GM04504 (cell line): ENCODE results near the gene RPP25.

Experiments
- DNase-seq: peaks from one replicate; pipeline ENCODE4 v3.0.0-alpha.2; 2012; ENCODE audit warnings: low read depth

RPP25 gene

GRCh38 chr15:74956648-74957475, at the start of gene RPP25:
Gene RPP25, minus strand, starts transcription at chr15:74956772. Its CDS starts 189 bp downstream, at chr15:74956583.
- no peak for DNase-seq

- DNase-seq, result no peak
These were observed 45.8 kb upstream of the RPP25 start for GRCh38 chr15:75002398-75002797.

DNA sequence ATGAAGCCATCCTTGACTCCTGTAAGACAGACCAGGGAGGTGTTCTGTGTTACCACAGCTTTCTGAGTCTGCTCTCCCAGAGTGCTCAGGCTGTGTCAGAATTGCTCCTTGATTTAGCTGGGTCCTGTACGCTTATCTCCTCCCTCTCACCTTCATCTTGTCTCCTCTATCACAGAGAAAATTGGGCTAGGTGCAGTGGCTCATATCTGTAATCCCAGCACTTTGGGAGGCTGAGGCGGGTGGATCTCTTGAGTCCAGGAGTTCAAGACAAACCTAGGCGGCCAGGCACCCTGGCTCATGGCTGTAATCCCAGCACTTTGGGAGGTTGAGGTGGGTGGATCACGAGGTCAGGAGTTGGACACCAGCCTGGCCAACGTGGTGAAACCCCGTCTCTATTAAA, 44.7 kb upstream of the RPP25 start:
- no peak for DNase-seq

GRCh38 chr15:74997543-74997942, 41.0 kb upstream of the RPP25 start:
- DNase-seq, result no peak

DNA sequence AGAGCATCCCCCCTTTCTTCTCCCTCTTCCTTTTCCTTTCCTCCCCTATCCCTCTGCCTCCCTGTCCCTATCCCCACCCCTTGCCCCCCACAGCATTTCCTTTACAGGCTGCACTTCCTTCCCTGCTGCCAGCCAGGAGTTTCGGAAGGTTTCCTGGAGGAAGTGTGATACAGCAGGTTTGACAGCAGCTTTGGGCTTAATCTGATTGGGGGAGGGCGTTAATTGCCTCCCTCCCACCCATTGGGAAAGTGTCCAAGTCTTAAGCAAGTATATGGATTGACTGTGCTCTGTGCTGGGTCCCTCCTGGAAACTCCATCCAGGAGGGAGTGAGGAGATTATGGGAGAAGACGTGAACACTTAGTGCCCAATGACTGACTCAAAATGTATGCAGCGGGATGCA, 40.6 kb upstream of the RPP25 start:
- no peak for DNase-seq

DNA sequence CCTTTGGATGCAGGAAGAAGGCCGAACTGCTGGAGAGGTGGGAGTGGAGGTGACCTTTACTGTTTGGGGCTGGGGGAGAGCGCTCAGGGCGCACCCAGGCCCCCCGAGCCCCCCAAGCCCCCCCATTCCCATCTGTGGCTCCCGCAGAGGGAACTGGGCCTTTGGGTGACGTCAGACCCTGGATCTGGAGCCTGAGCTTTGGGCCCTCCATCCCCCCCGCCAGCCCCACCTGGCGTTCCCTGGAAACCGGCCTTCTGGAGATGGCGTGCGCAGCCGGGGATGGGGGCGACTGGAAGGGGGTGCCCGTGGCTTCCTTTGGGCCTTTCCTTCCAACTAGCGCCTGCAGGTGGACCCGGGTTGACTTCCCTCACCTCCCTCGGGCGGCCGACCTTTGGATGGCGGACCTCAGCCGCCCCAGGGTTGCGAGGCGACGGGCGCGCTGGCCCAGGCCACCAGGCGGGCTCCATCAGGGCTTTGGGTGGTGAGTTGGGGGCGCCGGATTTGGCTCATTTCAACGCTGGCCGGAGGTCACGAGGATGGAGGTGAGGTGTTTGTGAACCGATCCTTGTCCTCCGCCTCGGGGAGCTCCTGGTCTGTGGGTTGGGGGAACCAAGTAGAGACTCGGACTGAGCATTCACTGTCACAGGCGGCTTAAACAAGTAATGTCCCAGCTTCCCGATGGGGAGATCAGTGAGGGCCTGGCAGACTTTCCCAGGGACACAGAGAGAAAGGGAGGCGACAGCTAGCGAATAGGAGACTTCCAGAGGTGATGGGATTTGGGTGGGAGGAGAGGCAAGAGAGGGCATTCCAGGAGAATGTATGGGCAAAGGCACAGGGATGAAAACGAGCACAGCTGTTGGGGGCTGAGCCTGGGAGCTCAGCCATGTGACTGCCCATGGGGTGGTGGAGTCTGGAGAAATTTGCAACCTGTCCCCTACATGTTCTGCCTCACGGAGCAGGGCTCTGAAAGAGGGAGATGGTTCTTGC, 39.5 kb upstream of the RPP25 start:
- DNase-seq, result no peak

DNA sequence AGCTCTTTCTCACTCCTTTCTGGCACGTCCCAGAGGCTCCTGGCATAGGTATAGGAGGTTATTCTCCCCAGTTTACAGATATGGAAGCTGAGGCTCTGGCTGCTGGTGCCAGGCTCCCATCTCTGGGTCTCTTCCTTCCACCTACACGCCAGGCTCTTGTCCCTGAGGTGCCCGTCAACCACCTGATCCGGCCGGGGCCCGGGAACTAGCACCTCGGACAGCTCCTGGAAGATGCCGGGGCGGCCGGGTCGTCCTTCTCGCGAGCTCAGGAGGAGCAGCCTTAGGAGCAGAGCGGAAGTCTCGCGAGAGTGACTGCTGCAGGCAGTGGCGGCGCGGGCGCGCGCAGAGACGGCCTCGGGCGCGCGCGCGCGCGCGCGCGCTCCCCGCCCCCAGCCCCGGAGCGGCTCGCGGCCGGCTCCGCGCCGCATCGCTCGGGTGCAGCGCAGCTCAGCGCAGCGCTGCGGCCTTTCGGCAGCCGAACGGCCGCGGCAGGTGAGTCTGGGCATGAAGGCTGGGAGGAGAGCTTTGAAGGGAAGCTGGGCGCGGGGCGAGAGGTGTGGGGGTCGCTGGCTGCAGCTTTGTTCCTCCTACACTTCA, 38.7 kb upstream of the RPP25 start, which contains the start of gene SCAMP5:
Gene SCAMP5 (plus strand): TSS at position 382 of the 597 bp plus-strand sequence. CDS start 16,277 bp downstream, outside the sequence.
- DNase-seq, result peak; percentile 74

GRCh38 chr15:74994685-74995084, 38.1 kb upstream of the RPP25 start:
- no peak for DNase-seq

DNA sequence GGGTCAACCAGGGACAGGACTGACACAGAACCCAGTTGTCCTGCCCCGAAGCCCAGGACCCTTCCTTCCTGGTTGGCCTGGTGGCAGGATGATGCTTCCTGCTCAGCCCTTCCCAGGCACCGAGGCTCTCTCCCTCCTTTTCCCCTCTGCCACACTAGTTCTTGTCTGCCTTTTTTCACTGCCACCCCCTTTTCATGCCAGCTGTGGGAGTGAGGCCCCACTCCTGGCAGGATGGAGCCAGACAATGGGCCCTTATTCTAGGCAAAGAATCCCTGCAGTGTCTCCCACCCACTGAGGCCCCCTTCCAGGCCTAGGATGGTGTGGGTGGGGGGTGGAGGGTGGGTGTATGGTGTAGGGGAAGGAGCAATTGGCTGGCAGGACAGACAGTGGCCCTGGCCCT, 37.7 kb upstream of the RPP25 start:
- DNase-seq, result no peak

DNA sequence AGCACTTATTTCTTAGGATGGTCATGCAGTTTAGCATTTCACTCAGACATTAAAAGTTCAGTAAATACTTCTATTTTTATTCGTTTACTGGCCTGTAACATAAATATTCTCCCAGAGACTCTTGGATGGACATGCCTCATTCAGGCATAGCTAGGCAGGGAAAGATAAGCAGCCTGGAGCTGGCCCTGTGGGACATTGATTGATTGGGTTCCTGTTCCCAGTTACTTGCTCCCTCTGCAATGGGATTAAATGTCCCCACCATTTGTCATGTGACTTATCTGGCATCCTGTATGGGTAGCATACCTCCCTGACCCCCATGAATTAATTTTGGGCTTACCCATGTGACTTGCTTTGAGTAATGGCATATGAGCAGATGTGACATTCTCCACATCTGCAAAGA, 36.0 kb upstream of the RPP25 start:
- no peak for DNase-seq

- no peak for DNase-seq
These were observed 33.0 kb upstream of the RPP25 start for GRCh38 chr15:74989527-74989926.

GRCh38 chr15:74988007-74988800, 31.6 kb upstream of the RPP25 start:
- peak; percentile 3 for DNase-seq

DNA sequence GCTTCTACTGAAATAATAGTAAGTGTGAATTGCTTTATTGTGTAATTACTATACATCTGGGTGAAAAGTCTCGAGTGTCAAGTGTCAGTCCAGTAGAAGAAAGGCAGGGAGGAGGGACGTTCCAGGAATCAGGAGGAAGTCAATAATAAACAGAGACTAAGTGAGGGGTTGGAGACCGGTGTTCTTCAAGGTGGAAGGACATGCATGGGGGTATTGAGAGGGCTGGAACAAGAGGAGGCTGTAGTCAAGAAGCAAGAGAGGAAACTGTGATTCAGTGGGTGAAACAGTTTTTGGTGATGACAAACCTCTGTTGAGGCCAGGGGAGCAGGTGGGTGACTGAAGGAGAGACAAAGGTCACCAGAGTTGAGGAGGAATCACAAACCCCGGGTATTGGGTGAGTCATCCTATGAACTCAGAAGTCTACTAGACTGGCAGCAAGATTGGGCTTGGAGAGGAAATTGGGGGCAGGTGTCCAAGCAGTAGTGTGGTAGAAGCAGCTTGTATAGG, 27.2 kb upstream of the RPP25 start:
- no peak for DNase-seq

DNA sequence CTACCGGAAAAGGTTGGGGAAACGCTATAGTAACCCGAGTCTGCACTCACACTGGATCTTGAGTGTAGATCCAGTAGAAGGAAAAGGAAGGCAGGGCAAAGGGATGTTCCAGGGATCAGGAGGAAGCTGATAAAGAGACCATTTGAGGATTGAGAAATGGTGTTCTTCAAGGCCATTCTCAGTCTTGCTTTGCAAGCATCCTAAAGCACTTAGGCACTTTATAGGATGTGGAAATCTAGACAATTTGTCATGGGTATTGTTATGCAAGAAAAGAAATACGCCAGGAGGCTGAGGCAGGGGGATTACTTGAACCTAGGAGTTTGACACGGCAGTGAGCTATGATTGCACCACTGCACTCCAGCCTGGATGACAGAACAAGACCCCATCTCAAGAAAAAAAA, 25.6 kb upstream of the RPP25 start:
- no peak for DNase-seq

GRCh38 chr15:74978503-74978902, 21.9 kb upstream of the RPP25 start:
- peak; percentile 6 for DNase-seq

DNA sequence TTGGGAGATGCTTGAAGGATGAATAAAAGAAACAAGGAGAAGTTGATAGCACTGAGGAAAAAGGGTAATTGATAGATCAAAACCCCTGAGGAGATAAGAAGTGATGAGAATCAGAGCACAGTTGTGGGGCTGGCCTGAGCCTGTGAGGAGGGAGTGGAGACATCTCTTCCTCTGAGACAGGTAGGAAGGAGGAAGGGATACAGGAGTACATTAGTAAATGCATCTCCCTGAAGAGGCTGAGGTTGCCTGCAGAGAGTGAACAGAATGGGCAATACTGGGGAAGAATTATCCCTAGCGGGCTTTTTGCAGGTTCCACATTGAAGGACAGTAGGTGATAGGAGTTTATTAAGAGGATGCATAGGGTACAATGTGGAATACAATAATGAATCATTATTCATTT, 21.5 kb upstream of the RPP25 start:
- no peak for DNase-seq

DNA sequence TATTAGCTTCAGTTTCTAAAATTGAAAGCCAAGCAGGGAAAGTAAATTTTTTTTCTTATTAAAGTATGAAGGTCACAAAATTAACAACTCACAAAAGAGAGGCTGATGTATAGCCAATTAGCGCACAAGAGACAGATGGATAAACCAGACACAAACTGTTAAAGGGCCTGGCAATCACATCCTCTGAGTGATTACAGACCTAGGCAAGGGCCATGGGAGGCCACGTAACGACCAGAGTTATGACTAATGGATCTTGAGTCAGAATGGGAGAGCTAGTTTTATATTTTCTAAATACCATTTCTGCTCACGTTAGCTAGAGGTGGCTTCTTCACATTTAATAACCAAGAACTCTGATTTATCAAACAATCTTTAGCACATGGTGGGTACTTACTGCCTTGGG, 21.0 kb upstream of the RPP25 start:
- no peak for DNase-seq

DNA sequence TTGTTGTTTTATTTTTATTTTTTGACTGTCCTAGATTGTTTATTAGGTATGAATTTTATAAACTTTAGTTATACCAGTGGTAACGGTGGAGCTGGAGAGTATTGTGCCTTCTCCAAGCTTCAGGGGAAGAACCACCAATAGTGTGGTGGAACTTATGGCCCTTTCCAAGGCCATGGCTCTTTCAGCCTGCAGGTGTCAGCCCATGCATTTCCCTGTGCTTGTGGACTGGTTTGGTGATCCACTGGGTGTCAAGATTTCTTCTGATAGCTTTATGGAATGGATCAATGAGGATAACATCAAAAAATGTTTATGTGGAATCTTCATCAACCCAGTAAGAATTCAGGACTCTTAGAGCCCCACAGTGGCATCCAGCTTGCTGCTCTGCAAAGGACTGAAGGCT, 19.6 kb upstream of the RPP25 start:
- DNase-seq, result no peak

DNA sequence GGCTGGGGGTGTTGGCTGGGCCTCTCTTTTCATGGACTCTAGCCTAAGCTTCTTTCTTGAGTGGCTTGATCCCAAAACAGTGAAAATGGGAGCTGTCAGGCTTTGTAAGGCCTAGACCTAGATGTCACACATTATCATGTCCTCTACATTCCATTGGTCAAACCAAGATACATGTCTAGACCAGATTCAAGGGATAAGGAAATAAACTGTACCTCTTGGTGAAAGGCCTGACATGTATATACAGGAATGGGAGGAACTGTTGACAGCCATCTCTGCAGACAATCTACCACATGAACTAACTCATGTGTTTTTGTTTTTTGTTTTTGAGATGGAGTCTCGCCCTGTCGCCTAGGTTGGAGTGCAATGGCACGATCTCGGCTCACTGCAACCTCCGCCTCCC, 11.1 kb upstream of the RPP25 start:
- no peak for DNase-seq

DNA sequence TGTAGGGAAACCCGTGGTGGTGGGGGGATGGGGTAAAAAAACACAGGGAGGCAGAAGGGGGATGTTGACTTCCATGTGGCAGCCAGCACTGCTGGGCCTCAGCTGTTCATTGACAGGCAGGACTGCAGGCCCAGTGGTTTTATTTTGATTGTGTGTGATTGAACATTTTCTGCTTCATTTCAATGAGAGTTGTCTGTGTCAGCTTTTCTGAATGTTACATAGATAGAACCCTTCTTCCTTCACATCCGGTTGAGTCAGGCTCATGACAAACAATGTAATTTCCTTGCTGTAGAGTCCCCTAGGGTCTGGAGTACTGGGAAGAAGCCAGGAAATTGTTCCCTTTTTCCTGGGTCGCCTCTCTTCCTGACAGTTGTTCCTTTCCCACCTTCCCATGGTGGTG, 8.2 kb upstream of the RPP25 start:
- DNase-seq, result no peak

DNA sequence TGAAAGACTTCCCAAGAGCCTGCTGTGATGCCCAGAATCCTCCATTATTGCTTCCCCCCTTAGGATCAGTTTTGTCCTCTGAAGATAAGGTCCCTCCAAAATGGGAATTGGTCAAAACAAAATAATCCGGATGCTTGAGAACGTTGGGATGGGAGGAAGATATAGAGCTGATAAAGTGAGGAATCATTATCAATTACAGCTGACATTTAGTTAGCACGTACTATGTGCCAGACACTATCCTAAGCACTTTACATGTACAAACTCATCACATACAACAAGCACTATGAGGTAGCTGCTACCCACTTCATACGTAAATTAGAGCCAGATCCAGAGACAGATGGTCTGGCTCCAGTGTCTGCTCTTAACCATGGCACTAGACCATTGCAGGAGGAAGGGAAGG, 6.6 kb upstream of the RPP25 start:
- DNase-seq, result no peak
